HG02970 (cell line): ENCODE data around the gene EIF4E2.
"Not testable (repeated sequence)": the region's sequence is repeated elsewhere in the genome, so short reads cannot be mapped to it uniquely, and the experiment has no call there.

ENCODE experiments used
- ATAC-seq: cut with Tn5 transposase; IDR thresholded peaks from one replicate; pipeline ENCODE4 v1.9.1; 2021; ENCODE audit warnings: mild to moderate bottlenecking, moderate library complexity, moderate number of reproducible peaks; ENCODE audit not compliant: unreplicated experiment, low FRiP score

EIF4E2 gene

GRCh38 chr2:232556426-232556825 is 5.9 kb downstream of the EIF4E2 start:
- no peak for ATAC-seq

- ATAC-seq: no peak
Measured at GRCh38 chr2:232562515-232563151, 12.1 kb downstream of the EIF4E2 start.

GRCh38 chr2:232563580-232563979 is 13.1 kb downstream of the EIF4E2 start:
- no peak for ATAC-seq

- no peak for ATAC-seq
Measured at GRCh38 chr2:232567721-232568120, 17.2 kb downstream of the EIF4E2 start.

GRCh38 chr2:232568161-232568560 is 17.7 kb downstream of the EIF4E2 start:
- ATAC-seq: no peak

GRCh38 chr2:232569541-232569940 is 19.1 kb downstream of the EIF4E2 start:
- no peak for ATAC-seq

GRCh38 chr2:232570481-232570880 is 20.0 kb downstream of the EIF4E2 start:
- ATAC-seq: not testable (repeated sequence)

- ATAC-seq: no peak
Measured at GRCh38 chr2:232571026-232571474, 20.6 kb downstream of the EIF4E2 start.

GRCh38 chr2:232573042-232573441 is 22.6 kb downstream of the EIF4E2 start:
- ATAC-seq: no peak

GRCh38 chr2:232573771-232574435 is 23.4 kb downstream of the EIF4E2 start:
- ATAC-seq: no peak

GRCh38 chr2:232574674-232575403 is 24.4 kb downstream of the EIF4E2 start:
- ATAC-seq: no peak

- no peak for ATAC-seq
Measured at GRCh38 chr2:232575404-232575746, 24.9 kb downstream of the EIF4E2 start.

- ATAC-seq: no peak
Measured at GRCh38 chr2:232576995-232577394, 26.5 kb downstream of the EIF4E2 start.

GRCh38 chr2:232577841-232578240 is 27.4 kb downstream of the EIF4E2 start:
- ATAC-seq: no peak

GRCh38 chr2:232578626-232579025 is 28.1 kb downstream of the EIF4E2 start:
- ATAC-seq: no peak

GRCh38 chr2:232580648-232580981 is 30.1 kb downstream of the EIF4E2 start:
- no peak for ATAC-seq

- ATAC-seq: no peak
Measured at GRCh38 chr2:232581725-232582124, 31.2 kb downstream of the EIF4E2 start.

GRCh38 chr2:232584238-232584637 is 33.7 kb downstream of the EIF4E2 start:
- ATAC-seq: no peak

GRCh38 chr2:232586943-232587505 is 36.5 kb downstream of the EIF4E2 start:
- ATAC-seq: no peak

- no peak for ATAC-seq
Measured at GRCh38 chr2:232587512-232587911, 37.0 kb downstream of the EIF4E2 start.

- no peak for ATAC-seq
Measured at GRCh38 chr2:232588031-232588430, 37.5 kb downstream of the EIF4E2 start.
